GM13976 (cell line): ENCODE results near the gene IFNA21.
"Not testable (repeated sequence)": the region's sequence is repeated elsewhere in the genome, so short reads cannot be mapped to it uniquely, and the experiment has no call there.

ENCODE experiments used
- DNase-seq: peaks from one replicate; pipeline ENCODE4 v3.0.0; 2012; ENCODE audit warnings: low spot score
- CTCF ChIP-seq: IDR thresholded peaks from 2 replicates; pipeline ENCODE4 v1.5.1; 2012; ENCODE audit warnings: borderline replicate concordance, mild to moderate bottlenecking; ENCODE audit not compliant: insufficient read depth; ENCODE audit errors: extremely low read depth, missing control alignments, control extremely low read depth
- in situ Hi-C: fragments of 300-500 bp; cut with MboI; formaldehyde crosslinking; loops from one replicate; pipeline ENCODE4 v1.12.0; 2022; ENCODE audit warnings: low sequenced_read_pairs, mixed read lengths, inconsistent platforms; ENCODE audit not compliant: unreplicated experiment

Gene IFNA21

GRCh38 chr9:21182810-21183736, 16.6 kb upstream of the IFNA21 start:
- DNase-seq, in situ Hi-C loops: not testable (repeated sequence)
- peak; percentile 41 for TF ChIP-seq CTCF

- no peak for DNase-seq
- in situ Hi-C loops: no loop called here
- TF ChIP-seq CTCF: no peak
Observed at GRCh38 chr9:21174671-21175070, 8.2 kb upstream of the IFNA21 start.

- TF ChIP-seq CTCF: no peak
- in situ Hi-C loops: no loop called here
- no peak for DNase-seq
Observed at GRCh38 chr9:21172156-21172555, 5.7 kb upstream of the IFNA21 start.

GRCh38 chr9:21171351-21171750, 4.9 kb upstream of the IFNA21 start:
- DNase-seq: no peak
- no peak for TF ChIP-seq CTCF
- in situ Hi-C loops: no loop called here

GRCh38 chr9:21165516-21165915, 944 bp downstream of the IFNA21 start:
- in situ Hi-C loops: no loop called here
- TF ChIP-seq CTCF: no peak
- no peak for DNase-seq

GRCh38 chr9:21160178-21160577, 6.3 kb downstream of the IFNA21 start:
- no peak for TF ChIP-seq CTCF
- peak; percentile 18 for DNase-seq
- in situ Hi-C loops: no loop called here

GRCh38 chr9:21155501-21155900, 11.0 kb downstream of the IFNA21 start:
- DNase-seq: no peak
- in situ Hi-C loops: no loop called here
- no peak for TF ChIP-seq CTCF
